CD4-positive, alpha-beta T cell treated with Interleukin-15 for 4 hours (primary cell): Measurements from ENCODE around the gene HLTF.

Experiments
- DNase-seq: peaks from one replicate; pipeline ENCODE4 v3.0.0-alpha.2; 2020; ENCODE audit warnings: low spot score

Gene HLTF

DNA sequence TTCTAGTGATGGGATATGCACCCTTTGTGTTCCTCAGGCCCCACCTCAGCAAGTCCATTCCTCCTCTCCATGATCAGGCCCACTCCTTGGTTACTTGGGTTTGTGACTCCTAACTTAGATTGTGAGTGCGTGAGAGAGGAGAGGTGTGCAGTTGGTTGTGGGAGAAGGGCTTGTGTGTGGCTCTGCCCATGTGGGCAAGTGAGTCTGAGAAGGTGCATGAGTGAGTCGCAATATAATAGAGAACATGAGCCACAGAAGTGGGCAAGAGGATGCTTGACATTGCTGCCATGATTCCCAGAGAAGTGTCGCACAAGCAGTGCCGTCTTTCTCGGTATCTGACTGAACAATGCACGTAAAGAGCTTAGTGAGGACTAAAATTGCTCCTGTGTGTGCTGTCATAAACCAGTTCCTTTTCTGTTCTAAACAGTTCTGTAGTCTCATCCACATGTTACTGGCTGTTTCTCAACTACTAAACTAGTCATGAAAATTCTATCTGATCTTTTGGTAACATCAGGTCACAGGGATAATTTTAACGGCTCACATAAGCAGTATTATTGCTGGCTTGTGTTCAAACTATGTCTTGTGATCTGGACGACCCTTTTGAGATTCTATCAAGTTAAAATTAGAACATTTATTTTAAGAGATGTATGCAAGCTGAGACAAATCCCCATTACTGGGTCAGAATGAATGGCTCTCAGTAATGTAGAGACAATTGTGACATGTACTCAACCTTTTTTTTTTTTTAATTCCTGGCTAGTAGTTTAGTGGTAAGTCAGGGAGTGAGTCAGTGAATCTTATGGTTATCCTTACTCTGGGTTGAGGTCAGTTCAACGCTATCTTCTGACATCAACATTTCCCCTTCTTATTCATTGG, 69.4 kb downstream of the HLTF start:
- DNase-seq = no peak

DNA sequence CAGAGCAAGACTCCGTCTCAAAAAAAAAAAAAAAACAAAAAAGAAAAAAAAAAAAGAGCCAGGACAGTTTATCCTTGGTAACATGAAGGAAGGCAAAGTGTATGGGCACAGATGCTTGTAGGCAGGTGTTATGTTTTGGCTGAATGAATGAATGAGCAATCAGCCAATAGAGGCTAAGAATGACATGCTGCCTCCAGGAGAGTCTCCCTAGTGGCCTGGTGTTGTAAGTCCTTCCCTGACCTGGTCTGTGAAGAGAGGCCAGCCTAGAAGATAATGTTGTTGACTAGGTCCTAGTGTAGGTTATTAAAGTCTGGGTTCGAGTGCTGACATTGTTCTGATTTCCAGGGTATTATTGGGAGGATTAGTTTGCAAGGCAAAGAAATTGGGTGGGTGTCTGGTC, 70.1 kb downstream of the HLTF start:
- no peak for DNase-seq

DNA sequence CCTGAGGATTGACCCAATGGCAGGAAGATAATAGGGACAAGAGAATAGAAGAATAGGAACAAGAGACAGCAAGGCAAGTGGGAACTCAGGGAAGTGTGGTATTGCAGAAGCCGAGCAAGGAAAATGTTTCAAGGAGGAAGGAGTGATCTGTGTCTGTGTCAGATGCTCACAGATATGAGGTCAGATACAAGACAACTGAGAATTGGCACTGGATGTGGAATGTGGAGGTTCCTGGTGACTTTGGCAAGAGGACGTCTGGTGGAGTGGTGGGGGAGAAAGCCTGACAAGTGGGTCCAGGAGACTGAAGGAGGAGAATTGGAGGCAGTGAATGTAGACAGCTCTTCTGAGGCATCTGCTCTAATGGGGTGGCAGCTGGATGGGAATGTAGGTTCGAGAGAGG, 70.9 kb downstream of the HLTF start:
- DNase-seq = no peak

DNA sequence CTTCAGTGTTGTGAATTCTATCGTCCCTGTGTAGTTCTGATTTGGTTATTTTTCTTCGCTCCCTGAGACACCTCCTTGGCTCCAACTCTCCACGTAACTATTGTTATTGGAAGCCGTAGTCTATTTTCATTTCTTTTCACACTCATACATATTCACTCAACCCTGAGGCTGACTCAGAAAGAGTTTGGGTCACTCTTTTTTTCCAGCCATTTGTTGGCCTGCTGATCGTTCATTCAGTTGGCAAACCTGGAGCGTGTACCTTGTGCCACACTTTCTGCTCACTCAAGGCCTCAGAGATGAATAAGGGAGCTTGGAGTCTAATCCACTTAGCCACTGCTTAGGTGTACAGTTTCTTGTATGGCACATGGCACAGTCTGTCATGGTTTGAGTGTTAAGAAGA, 72.6 kb downstream of the HLTF start:
- no peak for DNase-seq

DNA sequence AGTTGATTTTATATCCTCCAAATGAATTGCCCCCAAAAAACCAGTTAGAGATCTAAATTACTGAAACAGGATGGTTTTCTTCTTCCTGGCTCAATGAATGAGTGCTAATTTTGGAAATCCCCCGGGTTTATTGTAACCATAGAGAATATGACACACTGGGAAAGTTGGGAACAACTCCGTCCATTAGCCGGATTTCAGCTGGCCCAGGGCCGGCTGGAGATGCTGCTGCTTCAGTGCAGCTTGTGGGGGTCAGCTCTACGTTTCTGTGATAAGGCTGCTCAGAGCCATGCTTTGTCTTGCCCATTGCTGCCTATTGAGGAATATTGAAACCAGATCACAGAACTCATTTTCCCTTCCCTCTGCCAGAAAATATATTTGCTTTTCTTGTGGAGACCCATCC, 74.7 kb downstream of the HLTF start:
- DNase-seq = no peak

DNA sequence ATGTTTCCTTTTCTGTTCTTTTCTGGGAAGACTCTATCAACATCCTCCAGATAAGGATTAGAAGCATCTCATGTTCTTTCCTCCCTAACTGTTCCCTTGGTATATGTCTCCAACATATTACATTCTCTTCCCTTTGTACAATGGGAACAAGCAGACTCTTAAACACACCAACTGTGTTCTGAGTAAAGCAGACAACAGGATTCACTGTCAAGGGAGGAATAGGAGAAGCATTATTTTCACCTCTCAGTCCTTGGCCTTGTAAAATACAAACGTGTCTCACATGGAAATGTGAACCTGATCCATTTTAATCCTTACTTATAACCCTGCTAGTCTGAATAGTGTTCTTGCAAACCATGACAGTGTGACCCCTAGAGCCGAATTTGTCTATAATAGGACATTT, 75.4 kb downstream of the HLTF start:
- no peak for DNase-seq

DNA sequence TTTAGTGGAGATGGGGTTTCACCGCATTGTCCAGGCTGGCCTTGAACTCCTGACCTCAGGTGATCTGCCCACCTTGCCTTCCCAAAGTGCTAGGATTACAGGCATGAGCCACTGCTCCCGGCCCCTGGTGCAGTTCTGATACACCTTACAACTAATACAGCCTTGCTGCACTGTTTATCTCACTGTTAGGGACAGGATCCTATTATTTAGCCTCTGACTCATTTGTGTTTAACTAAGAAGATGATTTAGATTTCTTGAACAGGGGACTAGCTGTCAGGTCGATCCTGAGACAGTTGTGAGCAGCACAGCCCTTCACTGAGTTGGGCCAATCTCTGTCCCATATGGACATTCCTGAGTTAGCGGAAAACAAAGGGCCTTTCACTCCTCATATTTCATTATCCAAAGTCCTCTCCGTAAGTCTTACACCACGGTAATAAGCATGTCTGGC, 75.8 kb downstream of the HLTF start:
- no peak for DNase-seq

DNA sequence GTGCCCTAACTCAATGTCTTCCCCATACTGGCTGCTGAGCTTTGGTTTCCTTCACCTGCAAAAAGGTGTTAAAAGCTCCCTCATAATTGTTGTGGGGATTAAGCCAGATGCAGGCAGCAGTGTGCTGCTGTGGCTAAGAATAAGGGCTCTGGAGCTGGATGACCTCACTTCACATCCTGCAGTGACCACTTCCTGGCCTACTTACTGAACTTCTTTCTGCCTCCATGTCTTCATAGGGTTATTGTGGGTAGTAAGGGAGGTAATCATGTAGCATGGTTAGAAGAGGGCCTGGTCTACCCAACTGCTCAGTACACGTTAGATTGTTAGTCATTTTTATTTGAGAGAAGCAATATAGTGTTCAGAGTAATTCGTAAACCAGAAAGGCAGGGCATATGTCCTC, 76.6 kb downstream of the HLTF start:
- peak; percentile 59 for DNase-seq

DNA sequence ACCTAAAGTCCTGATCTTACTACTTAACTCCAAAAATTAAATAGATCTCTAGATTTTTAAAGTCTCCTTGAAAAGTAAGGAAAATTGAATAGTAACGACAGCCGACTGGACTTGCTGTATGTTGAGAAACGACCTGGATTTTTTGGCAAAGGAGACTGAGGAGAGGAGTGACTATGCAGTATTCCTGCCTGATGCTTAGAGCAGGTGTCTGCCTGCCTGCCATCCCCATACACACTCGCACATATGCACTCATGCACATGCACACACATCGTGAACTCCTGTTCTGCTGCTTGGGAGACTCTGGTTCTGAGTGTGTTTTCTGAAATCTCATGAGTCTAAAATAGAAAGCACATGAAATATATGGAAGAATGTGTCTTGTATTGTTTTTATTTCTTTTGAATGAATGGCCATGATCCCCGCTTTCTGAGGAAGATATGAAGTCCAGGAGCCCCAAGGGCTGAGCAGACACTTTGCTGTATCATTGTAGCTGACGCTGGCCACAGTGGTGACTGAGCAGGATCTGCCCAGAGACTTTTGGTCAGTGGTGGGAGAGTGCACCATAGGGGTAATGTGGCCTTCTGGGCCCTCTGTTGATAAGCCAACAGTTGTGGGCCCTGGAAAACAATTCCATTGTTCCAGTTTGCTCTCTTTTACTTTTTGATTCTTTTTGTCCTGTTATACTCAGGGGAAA, 78.6 kb downstream of the HLTF start:
- DNase-seq = no peak

DNA sequence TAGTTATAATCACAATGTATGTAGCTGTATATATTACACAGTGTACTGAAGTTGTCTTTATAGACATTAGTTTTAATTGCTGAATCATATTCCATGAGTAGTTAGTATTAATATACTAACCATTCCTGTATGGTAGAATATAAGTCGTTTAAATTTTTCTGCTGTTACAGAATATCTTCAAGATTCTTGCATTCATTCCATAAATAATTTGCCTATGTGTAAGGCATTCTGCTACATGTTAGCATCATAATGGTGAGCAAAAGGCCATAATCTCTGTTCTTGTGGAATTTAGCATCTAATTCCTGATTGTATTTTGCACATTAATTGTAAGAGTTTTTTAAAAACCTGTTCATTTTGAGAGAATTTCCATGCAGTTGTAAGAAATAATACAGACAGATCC, 80.9 kb downstream of the HLTF start:
- DNase-seq = no peak

DNA sequence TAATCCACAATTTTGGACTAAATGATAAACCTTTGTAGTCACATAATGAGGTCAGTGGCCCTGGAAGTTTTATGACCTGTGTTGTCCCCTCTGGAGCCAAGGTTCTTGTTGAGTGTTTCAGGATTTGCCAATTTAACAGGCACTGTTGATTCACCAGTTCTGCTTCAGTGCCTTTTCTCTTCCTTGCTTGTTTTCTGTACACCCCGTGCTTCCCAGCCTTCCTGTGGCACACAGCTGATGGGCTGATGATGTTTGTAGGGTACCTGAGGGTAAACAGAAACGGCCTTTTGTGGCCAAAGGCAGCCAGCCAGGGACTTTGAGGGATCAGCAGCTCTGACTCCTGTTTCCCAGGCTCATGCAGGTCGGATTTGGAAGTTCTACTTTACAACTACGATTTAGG, 81.7 kb downstream of the HLTF start:
- DNase-seq = no peak

DNA sequence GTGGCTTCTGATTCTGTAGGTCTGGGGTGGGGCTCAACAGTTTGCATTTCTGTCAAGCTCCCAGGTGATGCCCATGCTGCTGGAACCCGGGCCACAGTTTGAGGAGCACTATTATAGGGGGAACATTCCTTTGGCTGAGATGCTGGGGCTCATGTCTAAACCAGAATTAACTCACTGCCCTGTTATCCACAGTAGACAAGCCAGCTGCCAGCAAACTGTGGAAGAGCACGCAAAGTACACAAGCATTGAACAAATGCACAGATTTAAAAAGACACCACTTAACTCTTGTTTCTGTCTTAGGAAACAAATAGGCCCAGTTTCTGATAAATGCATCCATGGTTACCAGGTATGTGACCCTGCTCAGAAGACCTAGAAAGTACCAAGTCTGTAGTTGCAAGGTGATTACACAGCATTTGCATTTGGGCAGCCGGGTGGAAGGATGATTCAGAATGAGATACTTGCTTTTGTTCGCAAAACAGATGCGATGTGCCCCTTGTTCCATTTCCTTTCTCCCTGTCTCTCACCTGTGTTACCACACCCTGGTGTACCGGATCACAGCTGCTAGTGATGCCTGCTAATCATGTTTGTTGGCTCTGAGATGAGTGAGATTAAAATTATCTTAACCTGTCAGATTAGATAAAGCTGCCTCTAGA, 82.6 kb downstream of the HLTF start:
- peak; percentile 43 for DNase-seq

DNA sequence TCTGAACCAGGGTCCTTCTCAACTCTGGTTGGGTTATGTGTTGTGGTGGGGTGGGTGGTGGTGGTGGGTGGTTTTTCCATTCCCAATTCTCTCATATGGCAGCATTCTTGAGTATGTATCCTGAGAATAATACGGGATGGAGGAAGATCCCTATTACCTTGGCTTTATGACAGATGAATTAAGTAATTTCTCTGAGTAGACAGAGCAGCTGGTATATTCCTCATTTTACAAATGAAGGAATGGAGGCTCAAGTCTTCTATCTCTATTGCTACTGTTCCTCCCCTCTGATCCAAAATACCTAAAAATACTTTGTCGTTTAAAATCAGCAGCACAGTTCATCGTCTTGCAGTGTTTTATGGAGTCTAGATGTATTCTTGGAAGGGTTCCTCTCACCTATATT, 84.6 kb downstream of the HLTF start:
- DNase-seq = no peak

DNA sequence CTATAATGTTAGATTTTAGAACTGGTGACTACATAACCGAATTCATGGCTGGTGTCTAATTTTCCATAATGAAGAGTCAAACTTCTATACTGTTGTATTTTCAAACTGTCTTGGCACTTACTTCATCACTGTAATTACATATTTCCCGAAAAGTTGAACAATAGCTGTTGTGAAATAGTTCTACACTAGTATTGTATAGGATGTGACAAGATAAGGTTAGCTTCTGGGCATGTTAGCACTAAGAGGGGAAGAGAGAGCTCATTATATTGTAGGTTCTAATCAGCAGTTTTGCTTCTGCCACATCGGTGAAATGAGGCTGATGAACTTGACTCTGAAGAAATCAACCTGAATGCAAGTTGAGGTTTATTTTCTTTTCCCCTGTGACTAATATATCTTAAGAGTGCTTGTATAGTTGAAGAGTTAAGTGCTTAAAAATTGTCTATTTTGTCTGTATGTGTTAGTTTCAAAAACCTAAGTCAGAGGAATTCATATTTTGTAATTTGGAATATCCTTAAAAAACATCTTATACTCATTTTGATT, 86.1 kb downstream of the HLTF start:
- DNase-seq = no peak

DNA sequence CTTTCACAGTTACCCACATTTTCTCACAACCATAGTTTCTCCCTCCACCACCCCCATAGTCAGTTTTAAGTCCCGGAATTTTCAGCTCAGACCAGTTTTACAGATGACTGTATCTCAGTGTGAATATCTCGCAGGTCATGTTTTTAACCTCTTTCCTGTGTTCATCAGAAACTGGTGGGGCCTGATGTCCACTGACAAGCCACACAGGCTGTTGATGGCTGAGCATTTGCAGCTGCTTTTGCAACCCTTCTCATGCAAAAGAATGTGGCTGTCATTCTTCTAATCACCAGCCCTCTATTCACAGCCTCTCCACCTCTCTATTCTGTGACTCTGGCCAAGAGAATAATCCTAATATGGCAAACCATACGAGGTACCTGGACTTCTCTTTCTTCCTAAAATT, 86.5 kb downstream of the HLTF start:
- DNase-seq = no peak

DNA sequence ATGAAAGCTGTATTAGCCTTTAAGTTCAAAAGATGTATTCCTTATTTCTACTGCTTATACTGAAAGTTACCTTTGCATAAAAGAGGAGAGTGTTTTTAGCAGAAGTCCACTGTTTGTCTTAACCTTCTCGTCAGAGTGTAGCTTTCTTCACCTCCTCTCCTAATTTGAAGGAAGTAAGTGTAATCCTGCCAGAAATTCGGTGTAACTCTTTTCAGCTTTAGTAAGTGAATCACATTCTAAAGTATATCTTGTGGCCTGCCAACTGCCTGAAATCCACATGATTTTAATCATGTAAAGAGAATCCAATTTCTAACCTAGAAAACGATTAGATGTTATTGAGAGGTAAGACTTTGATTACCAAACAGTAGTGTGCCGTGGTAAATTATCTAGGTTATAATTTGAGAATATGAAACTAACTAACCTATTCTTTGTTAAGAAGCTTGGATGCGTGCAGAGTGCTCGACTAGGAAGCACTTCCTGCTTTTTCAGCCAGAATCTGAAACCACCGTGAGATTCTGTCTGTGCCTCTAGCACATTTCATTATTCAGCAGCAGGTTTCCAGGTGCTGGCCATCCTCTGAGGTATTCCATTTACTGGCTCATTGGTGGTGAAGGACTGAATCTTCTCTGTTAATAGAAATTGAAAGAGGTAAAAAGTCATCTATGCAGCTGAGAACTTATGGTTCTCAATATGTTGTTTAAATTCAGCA, 87.5 kb downstream of the HLTF start:
- no peak for DNase-seq

DNA sequence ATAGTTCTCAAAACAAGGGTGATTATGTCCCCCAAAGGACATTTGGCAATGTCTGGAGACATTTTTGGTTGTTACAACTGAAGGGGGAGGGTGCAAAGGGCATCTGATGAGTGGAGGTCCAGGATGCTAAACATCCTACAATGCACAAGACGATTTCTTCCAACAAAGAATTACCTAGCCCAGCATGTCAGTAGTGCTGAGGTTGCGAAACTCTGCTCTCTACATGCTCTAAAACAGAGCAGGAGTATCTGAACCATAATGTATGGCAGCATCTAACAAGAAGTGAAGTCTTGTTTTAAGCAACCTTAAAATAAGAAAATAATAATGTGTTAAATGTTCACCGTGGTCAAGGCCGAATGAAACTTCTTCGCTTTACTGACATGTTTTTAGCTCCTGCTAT, 88.0 kb downstream of the HLTF start:
- DNase-seq = no peak

DNA sequence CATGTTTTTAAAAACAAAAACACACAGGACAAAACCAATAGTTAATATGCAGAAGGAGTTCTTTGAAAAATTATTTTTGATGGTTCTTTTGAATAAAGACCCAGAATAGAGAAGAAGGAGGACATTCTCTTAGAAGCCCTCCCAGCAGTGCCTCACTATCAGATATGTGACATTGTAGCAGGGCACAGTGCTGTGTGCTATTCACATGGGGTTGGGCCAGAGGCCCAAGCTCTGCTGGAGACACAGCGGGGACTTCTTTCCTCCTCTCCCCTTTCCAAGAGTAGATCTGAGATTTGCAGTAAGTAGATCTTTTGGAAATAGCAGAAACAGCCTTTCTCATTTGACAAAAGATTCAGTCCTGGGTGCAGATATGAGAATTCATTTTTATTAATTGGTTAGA, 88.7 kb downstream of the HLTF start:
- DNase-seq = no peak

DNA sequence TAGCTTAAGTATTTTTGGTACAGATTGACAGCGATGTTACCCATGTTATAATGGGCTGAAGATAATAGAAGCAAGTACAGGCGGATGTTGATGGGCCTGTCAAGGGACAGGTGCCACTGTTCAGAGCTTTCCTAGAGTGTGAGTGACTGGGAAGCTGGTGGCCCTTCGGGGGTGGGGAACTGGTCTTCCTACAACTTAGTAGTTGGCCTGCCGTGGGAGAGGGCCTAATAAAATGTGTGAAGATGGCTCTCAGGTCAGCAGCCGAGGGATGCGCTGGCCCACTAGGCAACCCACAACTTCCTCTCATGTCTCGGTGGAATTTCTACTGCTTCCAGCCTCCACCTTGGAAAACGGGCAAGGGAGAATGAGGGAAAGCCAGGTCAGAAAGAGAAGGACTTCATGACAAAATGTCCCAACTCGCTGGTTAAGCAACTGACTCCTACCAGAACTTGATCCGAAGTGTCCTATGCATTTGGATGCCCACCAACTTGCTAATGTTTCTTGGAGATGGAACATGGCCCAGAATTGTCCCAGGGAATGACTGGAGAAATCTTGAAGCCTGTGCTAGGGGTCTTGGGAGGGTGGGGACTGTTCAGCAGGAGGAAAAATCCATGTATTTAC, 93.6 kb downstream of the HLTF start:
- DNase-seq = no peak

DNA sequence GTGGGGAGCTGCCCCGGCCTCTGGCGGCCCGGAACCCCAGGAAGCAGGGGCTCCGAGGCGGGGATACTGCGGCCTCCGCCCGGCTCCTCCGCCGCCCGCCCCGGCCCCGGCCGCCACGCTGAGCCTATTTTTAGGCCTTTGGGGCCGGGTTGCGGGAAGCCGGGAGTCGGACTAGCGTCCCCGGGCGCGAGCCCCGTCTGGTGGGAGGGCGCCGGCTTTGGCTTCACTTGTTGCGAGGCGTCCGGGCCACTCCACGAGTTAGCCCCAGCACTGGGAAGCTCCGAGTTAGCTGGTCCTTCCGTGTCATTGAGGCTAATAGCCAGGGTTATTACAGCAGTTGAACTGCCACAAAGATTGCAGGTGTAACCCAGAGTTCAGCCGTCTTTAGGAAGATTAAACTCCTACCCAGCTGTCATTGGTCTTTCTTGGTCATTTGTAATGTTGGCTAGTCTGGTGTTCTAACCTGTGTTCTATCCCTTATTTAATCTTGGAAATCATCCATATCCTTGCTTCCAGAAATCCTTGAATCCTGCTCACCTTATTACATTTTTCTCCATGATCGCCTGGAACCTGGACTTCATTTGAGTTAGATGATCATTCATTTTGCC, 94.2 kb downstream of the HLTF start:
- peak; percentile 45 for DNase-seq
